Activated naive CD4-positive, alpha-beta T cell treated with anti-CD3 and anti-CD28 coated beads, Interleukin-2, amount 10 ng/mL, durations not matched to agents 7 days and 5 days (primary cell): ENCODE measurements around the gene POU3F2.

Source experiments
- CTCF ChIA-PET: fragments of 350-600 bp; sonication (Branson Sonifier 250); formaldehyde crosslinking; loops from one replicate; lab custom pipeline; 2021; ENCODE audit warnings: antibody characterized with exemption; lab: Charles Lee
- DNase-seq: peaks from one replicate; pipeline ENCODE4 v3.0.0-alpha.2; 2020
- H3K27ac Mint-ChIP-seq: one replicate; pipeline ENCODE4 v1.8.0; 2021; ENCODE audit warnings: mild to moderate bottlenecking, moderate library complexity, mixed read lengths
- H3K27me3 Mint-ChIP-seq: one replicate; pipeline ENCODE4 v1.8.0; 2021; ENCODE audit warnings: mild to moderate bottlenecking, mixed read lengths
- H3K36me3 Mint-ChIP-seq: one replicate; pipeline ENCODE4 v1.8.0; 2021; ENCODE audit warnings: mixed read lengths
- H3K4me1 Mint-ChIP-seq: one replicate; pipeline ENCODE4 v1.8.0; 2021; ENCODE audit warnings: mixed read lengths
- H3K4me3 Mint-ChIP-seq: one replicate; pipeline ENCODE4 v1.8.0; 2021; ENCODE audit warnings: mild to moderate bottlenecking, moderate library complexity, mixed read lengths
- H3K9me3 Mint-ChIP-seq: one replicate; pipeline ENCODE4 v1.8.0; 2021; ENCODE audit warnings: mixed read lengths

Gene POU3F2

DNA sequence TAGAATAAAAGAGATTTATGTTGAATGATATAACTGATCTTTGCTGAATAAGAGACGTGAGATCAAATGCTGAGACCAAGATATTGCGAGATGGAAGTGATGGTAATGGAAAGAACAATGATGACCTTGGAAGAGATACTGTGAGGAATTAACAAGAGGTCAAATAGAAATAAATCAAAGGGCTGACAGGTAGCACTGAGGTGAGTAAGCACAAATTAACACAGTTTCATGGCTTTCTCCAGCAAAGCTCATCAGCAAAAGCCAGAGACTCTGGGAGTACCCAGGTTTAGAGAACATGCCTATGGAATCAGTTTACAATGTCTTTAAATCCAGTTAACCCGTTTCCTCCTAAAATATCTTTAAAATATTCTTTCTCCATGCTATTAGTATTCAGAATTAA lies 53.3 kb downstream of the POU3F2 start:
- CTCF ChIA-PET: no interaction called here
- Mint-ChIP-seq H3K36me3 (peaks cover 7% of the 10 kb centered on the region), H3K27ac (no peak overlapping the region), H3K4me3 (no peak overlapping the region), H3K27me3 (no peaks in the 10 kb centered on the region), H3K4me1 (no peaks in the 10 kb centered on the region), H3K9me3 (no peaks in the 10 kb centered on the region)
- DNase-seq: no peak
